Measurements from ENCODE around the gene FAT1.

GRCh38 chr4:186738421-186738820, 14.8 kb upstream of the FAT1 start:
- no peak for TF ChIP-seq POLR2AphosphoS5 (IDR thresholded peaks at IDR 0.05; ENCODE audit: low read depth, low read length)
- TF ChIP-seq POLR2A (IDR thresholded peaks at IDR 0.05; ENCODE audit: low read depth, low read length), result no peak
- no peak for TF ChIP-seq TAF1 (IDR thresholded peaks at IDR 0.05; ENCODE audit: borderline replicate concordance, low read depth, low read length)
